HCT116 (cell line): ENCODE measurements around the gene NIBAN1. TPM values are rescaled to one million over a fixed set of nuclear protein-coding genes. Genes with fewer than 3 reads are reported as not detected.

Experiments
- ATAC-seq: fragments of 200-7000 bp; cut with Tn5 transposase; 2 replicates; pipeline ENCODE4 v1.9.1; 2020; ENCODE audit warnings: mild to moderate bottlenecking, moderate library complexity
- BruUV-seq: library from RNA; stranded (reverse); fragments of 400-500 nt; replicated peaks from 2 replicates; lab custom pipeline; 2021; lab: Mats Ljungman, UMichigan
- CTCF ChIA-PET: fragments of 300-600 bp; sonication (Branson Sonifier 250); formaldehyde crosslinking; loops from one replicate; lab custom pipeline; 2021; ENCODE audit warnings: antibody characterized with exemption; lab: Charles Lee
- POLR2A ChIA-PET: fragments of 300-600, 350-600 bp; sonication (Branson Sonifier 250); formaldehyde crosslinking; loops from one replicate; lab custom pipeline; 2021; ENCODE audit warnings: antibody characterized with exemption; lab: Charles Lee
- RAD21 ChIA-PET, 2 experiments: fragments of 300-600 bp; sonication (Branson Sonifier 250); formaldehyde crosslinking; loops; one replicate each; lab custom pipeline; 2023; ENCODE audit warnings: low total read pairs in 2 of 2; ENCODE audit not compliant: uncharacterized antibody in 2 of 2, unreplicated experiment in 2 of 2, low non-redundant PET in 1 of 2; lab: Charles Lee
- DNase-seq: peaks from one replicate; pipeline ENCODE4 v3.0.0-alpha.2; 2010; ENCODE audit warnings: low read depth, low spot score
- H2AFZ ChIP-seq: fragments of 200-600 bp; shearing (Covaris generic), sonication (generic); 2 replicates; pipeline ENCODE4 v1.6.1; 2017; ENCODE audit warnings: low read depth, mixed run types, mixed read lengths, antibody characterized with exemption, low read length; ENCODE audit not compliant: poor library complexity, severe bottlenecking
- H3K27ac ChIP-seq: 2 replicates; pipeline ENCODE4 v1.5.1; 2012; ENCODE audit warnings: low read depth, low read length
- H3K27me3 ChIP-seq: fragments of 200-600 bp; sonication (generic); 2 replicates; pipeline ENCODE4 v1.6.1; 2016; ENCODE audit warnings: mixed run types, low read length, mixed read lengths; ENCODE audit not compliant: insufficient read depth
- H3K36me3 ChIP-seq, 2 experiments: fragments of 200-500 bp in 1 of 2; fragments of 200-600 bp in 1 of 2; sonication (Bioruptor generic) in 1 of 2; sonication (generic) in 1 of 2; 2 replicates each; pipeline versions ENCODE4 v1.5.1 to v1.6.1; 2014 to 2016; ENCODE audit warnings: low read length in 2 of 2, inconsistent platforms in 1 of 2, mixed read lengths in 1 of 2, mixed run types in 1 of 2; ENCODE audit not compliant: insufficient read depth in 2 of 2, control insufficient read depth in 1 of 2
- H3K4me1 ChIP-seq, 2 experiments: fragments of 200-600 bp in 1 of 2; sonication (generic) in 1 of 2; 2 replicates each; pipeline versions ENCODE4 v1.5.1 to v1.6.1; 2012 to 2017; ENCODE audit warnings: low read length in 2 of 2, inconsistent platforms in 1 of 2, mild to moderate bottlenecking in 1 of 2, mixed read lengths in 1 of 2, mixed run types in 1 of 2, moderate library complexity in 1 of 2; ENCODE audit not compliant: insufficient read depth in 2 of 2, control insufficient read depth in 1 of 2
- H3K4me2 ChIP-seq: fragments of 200-600 bp; sonication (generic); 2 replicates; pipeline ENCODE4 v1.6.1; 2017; ENCODE audit warnings: mixed run types, low read length, mixed read lengths
- H3K4me3 ChIP-seq, 2 experiments: fragments of 200-600 bp in 1 of 2; sonication (generic) in 1 of 2; replicated peaks in 1 of 2; 2 replicates each; pipeline ENCODE4 v1.5.1; 2011 to 2016; ENCODE audit warnings: low read length in 2 of 2, control low read depth in 1 of 2, low read depth in 1 of 2, mild to moderate bottlenecking in 1 of 2, mixed read lengths in 1 of 2, mixed run types in 1 of 2
- H3K79me2 ChIP-seq: fragments of 200-600 bp; sonication (generic); 2 replicates; pipeline ENCODE4 v1.6.1; 2017; ENCODE audit warnings: mild to moderate bottlenecking, mixed run types, low read length, moderate library complexity, mixed read lengths; ENCODE audit not compliant: insufficient read depth
- H3K9ac ChIP-seq: fragments of 200-600 bp; sonication (generic); 2 replicates; pipeline ENCODE4 v1.6.1; 2016; ENCODE audit warnings: low read length, mixed read lengths
- H3K9me2 ChIP-seq: fragments of 200-600 bp; sonication (generic), shearing (Covaris generic); 2 replicates; pipeline ENCODE4 v1.6.1; 2017; ENCODE audit warnings: mixed run types, mild to moderate bottlenecking, moderate library complexity; ENCODE audit not compliant: insufficient read depth
- H3K9me3 ChIP-seq, 2 experiments: fragments of 200-500 bp in 1 of 2; fragments of 200-600 bp in 1 of 2; sonication (Bioruptor generic) in 1 of 2; sonication (generic) in 1 of 2; 2 replicates each; pipeline ENCODE4 v1.6.1; 2014 to 2017; ENCODE audit warnings: low read length in 2 of 2, mixed read lengths in 2 of 2, inconsistent platforms in 1 of 2, low read depth in 1 of 2, mild to moderate bottlenecking in 1 of 2, mixed run types in 1 of 2, moderate library complexity in 1 of 2; ENCODE audit not compliant: control insufficient read depth in 1 of 2, insufficient read depth in 1 of 2
- H4K20me1 ChIP-seq: fragments of 200-600 bp; sonication (generic), shearing (Covaris generic); 2 replicates; pipeline ENCODE4 v1.6.1; 2017; ENCODE audit warnings: mixed run types, mild to moderate bottlenecking, moderate library complexity; ENCODE audit not compliant: insufficient read depth
- CBX3 ChIP-seq: IDR thresholded peaks from 2 replicates; pipeline ENCODE4 v1.6.1; 2012; ENCODE audit warnings: low read depth
- CEBPB ChIP-seq: IDR thresholded peaks from 2 replicates; pipeline ENCODE4 v1.6.1; 2012; ENCODE audit warnings: low read depth
- EGR1 ChIP-seq: IDR thresholded peaks from 2 replicates; pipeline ENCODE4 v1.6.1; 2012; ENCODE audit warnings: low read depth
- ELF1 ChIP-seq: IDR thresholded peaks from 2 replicates; pipeline ENCODE4 v1.6.1; 2012; ENCODE audit warnings: low read depth, borderline replicate concordance
- EZH2phosphoT487 ChIP-seq: fragments of 200-600 bp; IDR thresholded peaks from 2 replicates; pipeline ENCODE4 v1.6.1; 2018; ENCODE audit warnings: antibody characterized with exemption, borderline replicate concordance
- FOSL1 ChIP-seq: IDR thresholded peaks from 2 replicates; pipeline ENCODE4 v1.6.1; 2012; ENCODE audit warnings: low read depth
- POLR2A ChIP-seq: IDR thresholded peaks from 2 replicates; pipeline ENCODE4 v1.7.0; 2011; ENCODE audit warnings: borderline replicate concordance; ENCODE audit not compliant: insufficient read depth, insufficient read length; ENCODE audit errors: extremely low read depth
- POLR2AphosphoS5 ChIP-seq: IDR thresholded peaks from 2 replicates; pipeline ENCODE4 v1.6.1; 2011; ENCODE audit warnings: mild to moderate bottlenecking, low read depth, low read length, moderate library complexity
- RAD21 ChIP-seq: IDR thresholded peaks from 2 replicates; pipeline ENCODE4 v1.6.1; 2012; ENCODE audit warnings: low read depth, mild to moderate bottlenecking
- REST ChIP-seq: IDR thresholded peaks from 2 replicates; pipeline ENCODE4 v1.6.1; 2012; ENCODE audit warnings: low read depth
- SIN3A ChIP-seq: IDR thresholded peaks from 2 replicates; pipeline ENCODE4 v1.6.1; 2012; ENCODE audit warnings: low read depth
- SP1 ChIP-seq: IDR thresholded peaks from 2 replicates; pipeline ENCODE4 v1.6.1; 2012; ENCODE audit warnings: low read depth
- SRF ChIP-seq: IDR thresholded peaks from 2 replicates; pipeline ENCODE4 v1.6.1; 2012; ENCODE audit warnings: low read depth
- TCF7L2 ChIP-seq: IDR thresholded peaks from 2 replicates; pipeline ENCODE4 v1.7.0; 2011; ENCODE audit warnings: borderline replicate concordance, inconsistent platforms; ENCODE audit not compliant: insufficient read depth, insufficient read length; ENCODE audit errors: extremely low read depth
- YY1 ChIP-seq: IDR thresholded peaks from 2 replicates; pipeline ENCODE4 v1.6.1; 2011; ENCODE audit warnings: low read length, low read depth, moderate library complexity, mild to moderate bottlenecking; ENCODE audit not compliant: insufficient replicate concordance; ENCODE audit errors: extremely low read depth
- ZFX ChIP-seq: fragments of 450-650 bp; IDR thresholded peaks from 2 replicates; pipeline ENCODE4 v1.6.1; 2017
- ZNF274 ChIP-seq: fragments of 200-500 bp; sonication (Bioruptor generic); IDR thresholded peaks from 2 replicates; pipeline ENCODE4 v1.6.1; 2014; ENCODE audit warnings: mild to moderate bottlenecking, low read depth, low read length, inconsistent platforms
- intact Hi-C: fragments of 100-400 bp; cut with micrococcal nuclease; formaldehyde crosslinking; loops from 2 replicates; pipeline ENCODE4 v1.10.0; 2022
- total RNA-seq: library from RNA; stranded (reverse); gene quantifications from one replicate; pipeline ENCODE4 v1.2.1, GENCODE V29; 2021; ENCODE audit not compliant: unreplicated experiment
- TF ChIP-seq, protein P1 (sequence below): IDR thresholded peaks from 2 replicates; pipeline ENCODE4 v1.6.1; 2012
- TF ChIP-seq, protein P2 (sequence below), 3 experiments: fragments of 200-600 bp in 1 of 3; sonication (generic) in 1 of 3; IDR thresholded peaks in 2 of 3; conservative IDR thresholded peaks in 1 of 3; 2 replicates each; pipeline ENCODE4 v1.5.1; 2012 to 2017; ENCODE audit warnings: low read depth in 2 of 3, low read length in 2 of 3, antibody characterized with exemption in 1 of 3, borderline replicate concordance in 1 of 3, control low read depth in 1 of 3, mild to moderate bottlenecking in 1 of 3, mixed read lengths in 1 of 3, mixed run types in 1 of 3, moderate library complexity in 1 of 3; ENCODE audit not compliant: insufficient read depth in 1 of 3

NIBAN1 gene
- total RNA-seq, 1 experiment from 2014 or later, result 10.3 TPM

DNA sequence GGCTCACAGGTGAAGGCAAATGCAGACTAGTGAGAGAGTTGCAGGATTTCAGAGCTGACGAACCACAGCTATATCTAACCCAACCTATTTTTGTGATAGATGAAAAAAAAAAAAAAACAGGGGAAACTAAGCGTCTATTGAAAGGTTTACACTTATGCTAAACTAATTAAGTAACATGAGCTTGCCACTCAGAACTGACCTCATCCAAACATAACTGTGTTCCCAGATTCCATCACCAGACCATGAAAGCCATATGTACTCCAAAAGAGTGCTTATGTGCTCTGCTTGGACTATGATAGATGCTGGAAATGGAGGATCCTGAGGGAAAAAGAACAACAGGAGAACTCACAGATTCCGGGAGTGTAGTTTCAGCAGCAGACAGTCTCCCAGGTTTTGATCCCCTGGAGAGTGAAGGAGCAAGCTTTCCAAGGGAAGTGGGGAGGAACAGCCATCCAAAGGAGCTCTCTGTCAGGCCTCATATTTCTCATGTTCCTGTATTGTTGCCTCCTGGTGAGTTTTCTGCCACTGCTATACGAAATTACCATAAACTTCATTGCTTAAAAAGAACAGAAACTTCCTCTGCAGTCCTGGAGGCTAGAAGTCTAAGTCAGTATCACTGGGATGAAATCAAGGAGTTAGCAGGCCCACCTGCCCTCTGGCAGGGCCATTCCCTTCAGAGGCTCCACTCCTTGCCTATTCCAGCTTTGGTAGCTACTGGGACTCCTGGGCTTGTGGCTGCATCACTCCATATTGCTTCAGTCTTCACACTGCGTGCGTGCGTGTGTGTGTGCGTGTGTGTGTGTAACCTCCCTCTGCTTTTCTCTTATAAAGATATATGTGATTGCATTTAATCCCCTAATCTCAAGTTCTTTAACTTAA is 38.1 kb downstream of the NIBAN1 start:
- no peaks in the 10 kb centered on the region for H3K79me2 ChIP-seq
- no peak for DNase-seq
- no peaks in the 10 kb centered on the region for H3K9me2 ChIP-seq
- H3K9ac ChIP-seq, result no peak overlapping the region
- BruUV-seq, result no TSS peak
- no peak overlapping the region for H3K4me2 ChIP-seq
- ATAC-seq, result no peak
- no peaks in the 10 kb centered on the region for H3K9me3 ChIP-seq
- no peak overlapping the region for H3K4me3 ChIP-seq
- no peak overlapping the region for H3K27ac ChIP-seq
- H4K20me1 ChIP-seq, result no peaks in the 10 kb centered on the region
- ChIA-PET POLR2A (no interaction called here), RAD21 (no interaction called here), CTCF (no interaction called here)
- no peaks in the 10 kb centered on the region for H3K36me3 ChIP-seq
- no peak for TF ChIP-seq TCF7L2
- TF ChIP-seq RAD21, result no peak
- no peak for TF ChIP-seq ELF1
- TF ChIP-seq POLR2AphosphoS5, result no peak
- TF ChIP-seq SIN3A, result no peak
- TF ChIP-seq YY1, result no peak
- TF ChIP-seq POLR2A, result no peak
- no peak for TF ChIP-seq ZNF274
- no peak for TF ChIP-seq ZFX
- no peak for TF ChIP-seq REST
- no peak for TF ChIP-seq SP1
- no peak for TF ChIP-seq FOSL1
- TF ChIP-seq, protein P1, sequence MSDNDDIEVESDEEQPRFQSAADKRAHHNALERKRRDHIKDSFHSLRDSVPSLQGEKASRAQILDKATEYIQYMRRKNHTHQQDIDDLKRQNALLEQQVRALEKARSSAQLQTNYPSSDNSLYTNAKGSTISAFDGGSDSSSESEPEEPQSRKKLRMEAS, result no peak
- no peak for TF ChIP-seq EGR1
- TF ChIP-seq CEBPB, result no peak
- TF ChIP-seq CBX3, result no peak
- TF ChIP-seq SRF, result no peak
- TF ChIP-seq, protein P2, sequence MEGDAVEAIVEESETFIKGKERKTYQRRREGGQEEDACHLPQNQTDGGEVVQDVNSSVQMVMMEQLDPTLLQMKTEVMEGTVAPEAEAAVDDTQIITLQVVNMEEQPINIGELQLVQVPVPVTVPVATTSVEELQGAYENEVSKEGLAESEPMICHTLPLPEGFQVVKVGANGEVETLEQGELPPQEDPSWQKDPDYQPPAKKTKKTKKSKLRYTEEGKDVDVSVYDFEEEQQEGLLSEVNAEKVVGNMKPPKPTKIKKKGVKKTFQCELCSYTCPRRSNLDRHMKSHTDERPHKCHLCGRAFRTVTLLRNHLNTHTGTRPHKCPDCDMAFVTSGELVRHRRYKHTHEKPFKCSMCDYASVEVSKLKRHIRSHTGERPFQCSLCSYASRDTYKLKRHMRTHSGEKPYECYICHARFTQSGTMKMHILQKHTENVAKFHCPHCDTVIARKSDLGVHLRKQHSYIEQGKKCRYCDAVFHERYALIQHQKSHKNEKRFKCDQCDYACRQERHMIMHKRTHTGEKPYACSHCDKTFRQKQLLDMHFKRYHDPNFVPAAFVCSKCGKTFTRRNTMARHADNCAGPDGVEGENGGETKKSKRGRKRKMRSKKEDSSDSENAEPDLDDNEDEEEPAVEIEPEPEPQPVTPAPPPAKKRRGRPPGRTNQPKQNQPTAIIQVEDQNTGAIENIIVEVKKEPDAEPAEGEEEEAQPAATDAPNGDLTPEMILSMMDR (IDR thresholded peaks at IDR 0.05 in 2 of 3, conservative IDR thresholded peaks at IDR 0.05 in 1 of 3; ENCODE audit: borderline replicate concordance in 1 of 3, insufficient read depth in 1 of 3, low read depth in 2 of 3, low read length in 2 of 3), result no peak
- no peak for TF ChIP-seq EZH2phosphoT487
- H3K27me3 ChIP-seq, result no peaks in the 10 kb centered on the region
- no peak overlapping the region for H2AFZ ChIP-seq
- intact Hi-C loops, result no loop called here
- no peaks in the 10 kb centered on the region for H3K4me1 ChIP-seq
